HG02970 (cell line): ENCODE data around the gene SESN2.

Source experiments
- ATAC-seq: cut with Tn5 transposase; IDR thresholded peaks from one replicate; pipeline ENCODE4 v1.9.1; 2021; ENCODE audit warnings: mild to moderate bottlenecking, moderate library complexity, moderate number of reproducible peaks; ENCODE audit not compliant: unreplicated experiment, low FRiP score

The SESN2 gene

DNA sequence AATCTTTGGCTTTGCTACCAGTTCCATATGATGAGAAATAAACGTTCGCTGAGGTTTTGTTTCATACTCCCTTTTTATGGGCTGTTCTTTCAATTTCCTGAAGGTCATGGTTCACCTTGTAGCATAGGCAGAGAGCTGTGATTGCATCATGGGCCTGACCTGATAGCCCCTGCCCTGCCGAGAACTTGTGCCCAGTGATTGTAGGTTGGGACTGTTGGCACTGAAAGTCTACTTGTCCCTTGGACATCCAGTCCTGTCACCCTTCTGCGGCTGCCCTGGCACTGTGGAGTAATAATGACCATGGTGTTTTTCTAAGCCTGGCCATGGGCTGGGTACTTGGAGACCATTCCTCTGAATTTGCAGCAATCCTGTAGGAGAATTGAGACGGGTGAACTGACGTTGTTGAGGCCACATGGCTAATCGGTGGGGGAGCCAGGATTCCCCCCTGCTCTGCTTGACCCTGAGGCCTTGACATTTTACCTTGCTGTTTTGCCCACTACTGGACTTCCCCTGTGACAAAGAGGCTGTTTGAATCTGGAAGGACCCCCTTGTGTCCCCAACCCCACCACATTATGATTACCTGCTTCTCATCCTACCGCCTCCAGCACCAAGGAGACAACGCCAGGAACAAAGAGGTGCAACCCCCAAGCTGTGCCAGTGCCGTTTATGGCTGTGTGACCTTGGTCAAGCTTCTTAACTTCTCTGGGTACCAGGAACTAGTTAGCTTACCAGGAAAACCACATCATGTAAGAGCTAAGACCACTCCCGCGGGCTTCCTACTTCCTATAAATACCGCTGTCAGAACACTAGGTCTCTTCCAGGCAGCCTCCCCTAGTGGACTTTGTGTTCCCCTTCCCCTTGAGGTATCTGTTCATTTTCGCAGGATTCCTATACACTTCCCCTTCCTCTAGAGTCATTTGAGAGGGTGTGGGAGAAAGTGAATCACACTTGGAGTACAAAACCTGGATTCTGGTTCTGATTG, 23.4 kb downstream of the SESN2 start:
- no peak for ATAC-seq

DNA sequence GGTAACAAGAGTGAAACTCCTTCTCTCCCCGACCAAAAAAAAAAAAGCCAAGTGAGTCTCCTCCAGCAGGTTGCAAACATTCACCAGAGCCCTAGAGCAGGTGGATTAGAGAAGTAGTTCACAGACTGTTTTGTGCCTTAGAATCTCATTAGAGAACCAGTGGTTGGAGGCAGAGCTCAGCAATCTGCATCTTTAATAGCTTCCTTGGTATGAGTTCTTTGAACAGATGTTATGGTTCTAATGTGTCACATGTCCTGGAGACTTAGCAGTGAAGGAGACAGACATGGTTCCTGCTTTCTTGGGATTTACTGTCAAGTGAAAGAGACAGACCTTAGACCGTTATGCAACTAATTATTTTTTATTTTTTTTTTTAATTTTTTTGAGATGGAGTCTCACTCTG, 26.8 kb downstream of the SESN2 start:
- no peak for ATAC-seq

DNA sequence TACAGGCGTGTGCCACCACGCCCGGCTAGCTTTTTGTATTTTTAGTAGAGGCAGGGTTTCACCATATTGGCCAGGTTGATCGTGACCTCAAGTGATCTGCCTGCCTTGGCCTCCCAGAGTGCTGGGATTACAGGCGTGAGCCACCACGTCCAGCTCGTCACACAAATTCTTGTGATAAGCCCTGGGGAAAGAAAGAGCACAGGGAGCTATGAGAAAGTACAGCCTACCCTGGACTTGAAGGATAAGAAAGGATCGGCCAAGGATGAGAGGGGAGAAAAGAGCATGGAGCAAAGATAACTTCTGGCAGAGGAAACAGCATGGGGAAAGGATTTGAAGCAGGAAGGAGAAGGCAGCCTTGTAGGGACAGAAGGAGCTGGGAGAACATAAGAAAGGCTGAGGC, 29.2 kb downstream of the SESN2 start:
- no peak for ATAC-seq

DNA sequence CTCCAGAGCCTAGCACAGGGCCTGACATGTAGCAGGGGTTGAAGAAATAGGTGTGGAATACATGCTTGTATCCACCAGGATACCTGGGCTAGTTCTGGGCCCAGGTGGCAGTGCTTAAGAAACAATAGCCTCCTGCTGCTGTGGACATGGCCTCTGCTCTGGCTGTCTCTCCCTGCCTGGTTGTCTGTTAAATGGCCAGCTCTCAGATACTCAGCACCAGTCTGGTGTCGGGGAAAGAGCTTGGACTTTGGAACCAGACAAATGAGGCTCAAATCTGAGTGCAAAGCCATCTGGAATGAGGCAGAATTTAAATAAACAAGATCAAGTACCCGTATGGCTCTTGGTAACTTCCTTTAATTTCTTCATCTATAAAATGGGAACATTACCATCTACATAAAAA, 31.5 kb downstream of the SESN2 start:
- no peak for ATAC-seq

DNA sequence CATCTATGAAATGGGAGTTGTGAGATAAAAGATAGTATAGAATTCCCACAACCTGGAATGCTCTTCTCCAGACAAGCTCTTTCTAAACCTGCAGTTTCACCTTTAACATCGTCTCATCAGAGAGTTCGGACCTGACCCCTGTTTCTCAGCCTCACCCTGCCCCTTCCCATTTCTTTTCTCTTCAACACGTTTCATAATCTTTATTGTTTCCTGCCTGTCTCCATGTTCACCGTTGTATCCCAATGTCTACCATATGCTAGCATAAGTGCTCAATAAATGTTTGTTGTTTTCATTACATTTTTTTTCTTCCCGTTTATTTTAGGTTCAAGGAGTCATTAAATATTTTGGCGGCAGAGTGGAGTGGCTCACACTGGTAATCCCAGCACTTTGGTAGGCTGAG, 32.4 kb downstream of the SESN2 start:
- ATAC-seq = no peak

DNA sequence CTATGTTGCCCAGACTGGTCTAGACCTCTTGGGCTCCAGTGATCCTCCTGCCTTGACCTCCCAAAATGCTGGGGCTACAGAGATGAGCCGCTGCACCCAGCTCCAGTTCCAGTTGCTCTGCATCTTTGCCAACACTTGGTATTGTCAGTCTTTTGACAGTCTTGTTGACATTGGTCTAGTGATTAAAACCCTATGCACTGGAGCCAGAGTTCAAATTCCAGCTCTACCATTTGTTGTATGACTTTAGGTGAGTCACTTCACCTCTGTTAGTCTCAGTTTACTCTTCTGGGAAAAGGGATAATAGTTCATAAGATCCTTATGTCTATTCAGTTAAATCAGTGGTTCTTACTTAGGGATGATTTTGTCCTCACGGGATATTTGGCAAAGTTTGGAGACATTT, 36.6 kb downstream of the SESN2 start:
- no peak for ATAC-seq

DNA sequence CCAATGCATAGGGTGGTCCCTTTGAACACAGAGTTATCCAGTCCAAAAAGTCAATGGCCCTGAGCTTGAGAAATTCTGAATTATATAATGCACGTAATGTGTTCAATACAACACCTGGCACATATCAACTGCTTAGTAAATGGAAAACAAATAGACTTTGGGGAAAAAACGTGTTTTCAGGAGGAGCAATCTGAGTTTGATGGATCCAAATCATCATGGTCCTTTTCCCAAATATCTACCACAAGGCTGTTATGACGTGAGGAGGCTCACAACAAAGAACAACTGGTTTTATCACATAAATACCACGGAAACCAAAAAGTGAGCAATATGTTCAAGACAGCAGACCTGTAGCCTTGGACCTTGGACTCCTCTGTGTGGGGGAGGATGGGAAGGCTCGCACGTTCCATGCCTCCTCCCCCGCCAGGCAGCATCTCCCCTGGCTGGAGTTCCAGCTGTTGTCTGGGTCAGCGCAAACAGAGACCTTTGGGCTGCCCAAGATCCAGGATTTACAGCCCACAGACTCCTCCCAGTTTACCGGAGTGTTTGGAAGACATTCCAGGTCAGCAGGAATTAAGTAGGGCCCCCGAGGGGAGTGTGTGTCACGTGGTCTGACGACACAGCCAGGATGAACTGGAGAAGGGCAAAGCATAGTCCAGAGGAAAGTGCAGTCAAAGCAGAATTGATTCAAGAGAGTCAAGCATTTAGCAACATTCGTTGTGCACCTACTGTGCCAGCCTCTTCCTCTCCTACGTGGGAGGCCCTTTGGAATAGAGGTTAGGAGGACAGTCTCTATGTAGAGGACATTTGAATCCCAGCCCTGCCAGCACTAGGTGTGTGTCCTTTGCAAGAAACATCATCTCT, 37.3 kb downstream of the SESN2 start:
- no peak for ATAC-seq

DNA sequence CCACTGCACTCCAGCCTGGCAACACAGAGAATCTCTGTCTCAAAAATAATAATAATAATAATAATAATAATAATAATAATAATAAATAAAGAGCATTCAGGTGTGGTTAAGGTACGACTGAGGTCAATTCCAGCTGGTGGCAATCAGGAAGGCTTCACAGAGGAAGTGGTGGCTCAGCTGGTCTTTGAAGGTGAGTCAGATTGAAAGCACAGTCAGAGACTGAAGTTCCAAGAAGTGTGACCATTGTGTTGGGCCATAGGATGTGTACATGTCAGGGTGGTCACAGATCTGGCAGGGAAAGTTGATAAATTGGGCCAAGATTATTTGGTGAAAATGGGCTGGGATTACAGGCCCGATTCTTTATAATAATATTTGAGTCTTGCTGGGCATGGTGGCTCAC, 38.5 kb downstream of the SESN2 start:
- ATAC-seq = no peak

DNA sequence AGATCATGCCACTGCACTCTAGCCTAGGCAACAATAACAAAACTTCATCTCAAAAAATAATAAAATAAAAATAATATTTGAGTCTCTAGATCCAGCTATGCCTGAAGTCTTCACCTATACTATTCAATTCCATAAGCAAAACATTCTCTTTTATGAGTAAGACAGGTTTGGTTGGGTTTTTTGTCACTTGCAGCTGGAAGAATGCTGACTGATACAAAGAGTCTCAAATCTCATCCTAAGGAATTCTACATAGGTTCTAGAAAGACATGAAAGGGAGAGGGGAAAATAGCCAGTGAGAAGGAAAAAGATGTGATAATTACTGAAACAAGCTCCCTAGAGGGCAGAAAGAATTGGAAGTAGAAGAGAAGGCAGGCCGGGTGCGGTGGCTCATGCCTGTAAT, 39.1 kb downstream of the SESN2 start:
- no peak for ATAC-seq

DNA sequence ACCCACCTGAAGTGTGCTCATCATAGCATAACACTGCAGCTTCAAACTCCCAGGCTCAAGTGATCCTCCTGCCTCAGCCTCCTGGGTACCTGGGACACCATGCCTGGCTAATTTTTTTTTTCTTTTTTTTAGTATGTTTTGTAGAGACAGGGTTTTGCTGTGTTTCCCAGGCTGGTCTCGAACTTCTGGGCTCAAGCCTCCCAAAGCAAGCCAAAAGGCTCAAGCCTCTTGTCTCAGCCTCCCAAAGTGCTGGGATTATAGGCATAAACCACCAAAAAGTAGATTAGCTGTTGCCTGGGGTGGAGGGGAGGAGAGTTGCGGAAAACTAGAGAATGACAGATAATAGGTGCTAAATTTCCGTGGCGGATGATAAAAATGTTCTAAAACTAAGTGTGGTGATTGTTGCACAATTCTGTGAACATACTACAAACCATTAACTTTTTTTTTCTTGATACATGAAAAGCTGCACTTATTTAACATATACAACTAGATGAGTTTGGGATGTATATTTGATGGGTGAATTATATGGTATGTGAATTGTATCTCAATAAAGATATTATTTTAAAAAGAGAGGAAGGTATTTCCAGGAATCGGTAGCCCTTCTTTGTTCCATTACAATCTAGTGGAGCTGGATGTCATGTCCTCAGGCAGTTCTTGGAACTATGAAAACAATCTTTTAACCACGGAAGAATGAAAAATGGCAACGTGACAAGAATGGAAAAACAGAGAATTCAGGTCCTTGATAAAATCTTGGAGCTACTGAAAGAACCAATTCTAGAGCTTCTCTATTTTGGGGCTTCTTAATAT, 42.3 kb downstream of the SESN2 start:
- no peak for ATAC-seq

DNA sequence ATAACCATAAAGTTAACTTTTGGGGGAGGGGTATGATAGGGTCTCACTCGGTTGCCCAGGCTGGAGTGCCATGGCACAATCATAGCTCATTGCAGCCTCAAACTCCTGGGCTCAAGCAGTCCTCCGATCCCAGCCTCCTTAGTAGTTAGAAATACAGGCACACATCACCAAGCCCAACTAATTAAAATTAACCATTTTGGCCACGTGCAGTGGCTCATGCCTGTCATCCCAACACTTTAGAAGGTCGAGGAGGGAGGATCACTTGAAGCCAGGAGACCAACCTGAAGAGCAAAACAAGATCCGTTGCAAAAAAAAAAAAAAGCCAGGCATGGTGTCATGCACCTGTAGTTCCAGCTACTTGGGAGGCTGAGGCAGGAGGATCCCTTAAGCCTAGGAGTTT, 42.9 kb downstream of the SESN2 start:
- no peak for ATAC-seq

DNA sequence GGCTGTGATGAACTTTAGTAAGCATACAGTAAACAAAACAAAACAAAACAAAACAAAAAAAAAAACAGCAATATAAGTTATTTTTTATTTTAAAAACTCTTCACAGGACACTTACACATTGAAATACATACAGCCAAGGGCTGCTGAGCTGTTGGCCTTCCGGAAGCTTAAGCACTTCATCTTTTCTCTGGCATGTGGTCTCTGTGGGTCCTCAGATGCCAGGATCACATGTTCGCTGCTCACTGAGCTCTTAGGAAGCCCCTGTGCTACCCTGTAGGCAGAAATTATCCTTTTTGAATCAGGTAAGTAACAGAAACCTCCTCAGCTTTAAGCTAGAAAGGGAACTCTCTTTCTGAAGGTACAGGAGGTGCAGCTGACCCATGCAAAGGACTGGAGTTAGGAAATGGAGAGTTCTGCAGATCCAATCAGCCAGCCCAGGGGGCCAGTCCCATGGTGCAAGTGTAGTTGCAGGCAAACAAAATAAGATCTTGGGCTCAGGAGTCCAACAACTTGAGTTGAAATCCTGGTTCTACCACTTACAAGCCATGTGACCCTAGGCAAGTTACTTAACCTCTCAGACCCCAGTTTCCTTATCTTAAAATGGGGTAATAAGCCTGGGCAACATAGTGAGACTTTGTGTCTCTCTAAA, 47.1 kb downstream of the SESN2 start:
- no peak for ATAC-seq

DNA sequence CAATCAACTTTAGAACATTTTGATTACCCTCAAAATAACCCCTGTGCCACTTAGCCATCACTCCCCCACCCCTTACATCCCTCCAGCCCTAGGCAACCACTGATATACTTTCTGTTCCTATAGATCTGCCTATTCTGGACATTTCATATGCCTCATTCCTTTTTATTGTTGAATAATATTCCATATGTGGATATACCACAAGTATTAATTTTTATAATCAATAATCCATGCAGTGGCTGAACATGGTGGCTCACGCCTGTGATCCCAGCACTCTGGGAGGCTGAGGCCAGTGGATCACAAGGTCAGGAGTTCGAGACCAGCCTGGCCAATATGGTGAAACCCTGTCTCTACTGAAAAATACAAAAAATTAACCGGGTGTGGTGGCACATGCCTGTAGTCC, 49.4 kb downstream of the SESN2 start:
- ATAC-seq = no peak

DNA sequence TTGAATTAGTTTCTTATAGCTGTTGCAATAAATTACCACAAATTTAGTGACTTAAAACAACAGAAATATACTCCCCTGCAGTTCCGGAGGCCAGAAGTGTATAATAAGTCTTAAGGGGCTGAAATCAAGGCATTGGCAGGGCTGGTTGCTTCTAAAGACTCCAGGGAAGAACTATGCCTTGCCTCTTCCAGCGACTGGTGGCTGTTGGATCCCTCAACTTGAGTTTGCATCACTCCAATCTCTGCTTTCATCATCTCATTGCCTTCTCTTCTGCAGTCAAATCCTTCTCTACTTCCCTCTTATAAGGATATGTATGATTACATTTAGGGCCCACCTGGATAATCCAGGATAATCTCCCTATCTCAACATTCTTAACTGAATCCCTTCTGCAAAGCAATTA, 50.4 kb downstream of the SESN2 start:
- ATAC-seq = no peak

DNA sequence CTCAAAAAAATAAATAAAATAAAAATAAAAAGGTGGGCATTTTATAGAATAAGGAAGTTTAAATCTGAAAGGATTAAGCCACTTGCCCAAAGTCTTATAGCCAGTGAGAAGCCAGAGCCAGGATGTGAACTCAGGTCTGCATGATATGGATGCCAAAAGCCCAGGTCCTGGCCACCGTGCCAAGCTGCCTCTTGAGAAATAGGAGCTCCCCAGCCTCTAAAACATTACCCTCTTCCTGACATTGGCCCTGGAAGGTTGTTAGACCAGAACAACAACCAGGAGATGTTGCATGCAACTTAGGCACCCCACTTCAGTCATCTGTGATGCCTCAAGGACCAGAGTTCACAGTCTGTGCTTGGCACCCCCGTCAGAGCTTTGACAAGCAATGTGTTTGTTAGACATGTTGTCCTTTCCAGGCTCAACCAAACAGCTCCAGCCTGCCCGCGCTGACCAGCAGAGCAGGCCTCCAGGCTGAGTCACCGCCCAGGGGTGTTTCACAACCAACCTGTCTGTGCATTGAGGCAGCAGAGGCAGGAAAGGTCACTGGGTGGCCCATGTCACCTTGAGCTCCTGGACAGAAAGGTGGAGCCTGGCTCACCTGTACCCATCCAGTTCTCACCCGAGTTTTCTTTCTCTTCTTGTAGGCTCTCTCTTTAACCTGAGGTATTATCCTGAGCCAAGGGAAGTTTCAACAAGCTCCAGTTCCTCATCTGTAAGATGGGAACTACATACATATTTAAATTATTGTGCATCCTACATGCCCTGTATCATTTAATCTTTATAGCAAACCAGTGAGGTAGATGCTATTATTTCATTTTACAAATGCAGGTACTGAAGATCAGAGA, 54.6 kb downstream of the SESN2 start:
- ATAC-seq = no peak

DNA sequence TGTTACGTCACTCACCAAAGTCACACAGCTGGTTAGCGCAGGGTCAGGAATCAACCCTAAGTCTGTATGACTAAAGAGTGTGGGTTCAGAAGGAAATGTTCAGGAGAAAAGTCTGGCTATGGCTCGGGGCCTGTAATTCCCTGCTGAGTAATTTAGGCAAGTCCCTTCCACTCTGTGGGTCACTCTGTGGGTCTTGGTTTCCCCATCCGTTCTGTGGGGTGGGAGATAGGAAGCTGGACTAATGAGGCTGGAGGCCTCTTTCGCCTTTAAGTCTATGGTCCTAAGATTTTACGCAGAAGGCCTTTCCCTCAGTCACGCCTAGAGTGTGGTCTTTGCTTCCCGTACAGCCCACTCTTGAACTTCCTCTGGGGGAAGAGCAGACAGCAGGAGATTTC, 55.2 kb downstream of the SESN2 start:
- ATAC-seq = no peak

DNA sequence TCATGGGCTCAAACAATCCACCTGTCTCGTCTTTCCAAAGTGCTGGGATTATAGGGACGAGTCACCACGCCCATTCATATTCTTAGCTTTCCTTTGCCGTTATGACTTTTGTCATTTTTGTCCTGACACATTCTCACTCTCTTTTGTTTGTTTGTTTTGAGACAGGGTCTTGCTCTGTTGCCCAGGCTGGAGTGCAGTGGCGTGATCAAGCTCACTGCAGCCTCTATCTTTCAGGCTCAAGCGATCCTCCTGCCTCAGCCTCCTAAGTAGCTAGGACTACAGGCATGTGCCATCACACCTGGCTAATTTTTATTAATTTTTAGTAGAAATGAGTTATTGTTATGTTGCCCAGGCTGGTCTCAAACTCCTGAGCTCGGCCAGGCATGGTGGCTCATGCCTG, 57.7 kb downstream of the SESN2 start:
- ATAC-seq = no peak

DNA sequence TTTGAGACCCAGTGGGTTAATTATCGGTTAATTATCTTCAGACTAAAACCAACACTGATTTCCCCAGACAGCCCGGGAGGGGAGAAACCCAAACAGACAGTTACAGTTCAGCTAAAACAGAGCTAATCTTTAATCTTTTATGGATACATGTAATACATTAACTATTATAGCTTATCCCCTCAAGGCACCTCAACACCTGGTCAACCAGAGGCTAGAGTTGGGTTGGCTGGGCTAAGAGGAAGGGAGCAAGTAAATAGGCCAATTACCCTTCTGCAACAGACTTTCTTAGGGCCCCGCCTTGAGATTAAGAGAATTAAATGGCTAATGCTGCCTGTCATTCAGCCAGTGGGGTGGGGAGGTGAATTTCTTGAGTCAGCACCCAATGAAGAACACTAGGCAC, 62.9 kb downstream of the SESN2 start:
- no peak for ATAC-seq

DNA sequence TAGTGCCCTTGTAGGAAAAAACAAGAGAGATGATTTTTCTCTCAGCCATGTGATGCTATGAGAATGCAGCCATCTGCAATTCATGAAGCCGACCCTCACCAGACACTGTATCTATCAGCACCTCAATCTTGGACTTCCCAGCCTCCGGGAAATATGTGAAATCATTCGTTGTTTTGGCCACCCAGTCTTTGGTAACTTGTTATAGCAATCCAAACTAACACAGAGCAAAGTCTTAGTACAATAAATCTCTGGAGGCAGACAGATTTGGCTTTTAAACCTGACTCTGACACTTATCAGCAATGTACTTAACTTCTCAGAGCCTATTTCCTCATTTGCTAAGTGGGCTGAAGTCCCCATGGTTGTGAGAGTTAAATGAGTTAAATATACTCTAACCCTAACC, 64.4 kb downstream of the SESN2 start:
- ATAC-seq = no peak
